GM21447 (cell line): ENCODE results near the gene WNT9A.

ENCODE experiments used
- ATAC-seq: cut with Tn5 transposase; IDR thresholded peaks from one replicate; pipeline ENCODE4 v1.9.1; 2021; ENCODE audit not compliant: unreplicated experiment

Gene WNT9A

DNA sequence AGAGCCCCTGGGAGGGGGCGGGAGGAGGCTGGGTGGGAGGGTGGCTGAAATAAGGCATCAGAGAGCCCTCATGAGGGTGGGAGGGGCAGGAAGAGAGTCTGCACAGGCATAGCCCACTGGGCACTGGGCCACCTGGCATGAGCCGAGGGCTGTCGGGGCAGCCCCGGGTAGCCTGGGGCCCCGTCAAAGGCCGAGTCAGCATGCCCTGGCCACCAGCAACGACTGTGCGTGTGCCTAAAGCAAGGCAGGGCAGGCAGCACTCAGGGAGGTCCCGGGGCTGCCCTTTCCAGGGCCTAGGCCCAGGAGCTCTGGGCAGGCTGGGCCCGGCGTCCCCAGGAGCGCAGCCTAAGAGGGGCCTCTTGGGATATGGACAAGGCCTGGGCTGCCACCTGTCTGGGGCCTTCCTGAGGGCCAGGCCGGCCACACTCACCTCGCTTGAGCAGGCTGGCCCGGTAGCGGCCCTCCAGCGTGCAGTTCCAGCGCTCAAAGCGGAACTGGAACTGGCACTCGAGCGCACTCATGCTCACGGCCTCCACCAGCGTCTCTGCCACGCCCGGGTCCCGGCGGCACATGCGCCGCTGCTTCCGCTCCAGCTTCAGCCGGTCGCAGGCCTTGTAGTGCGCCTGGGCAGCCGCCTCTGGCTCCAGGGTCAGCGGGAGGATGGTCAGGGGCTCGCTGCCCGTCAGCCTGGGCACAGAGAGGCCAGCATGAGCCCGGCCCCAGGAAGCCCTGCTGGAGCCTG is 22.7 kb downstream of the WNT9A start:
- ATAC-seq = no peak

DNA sequence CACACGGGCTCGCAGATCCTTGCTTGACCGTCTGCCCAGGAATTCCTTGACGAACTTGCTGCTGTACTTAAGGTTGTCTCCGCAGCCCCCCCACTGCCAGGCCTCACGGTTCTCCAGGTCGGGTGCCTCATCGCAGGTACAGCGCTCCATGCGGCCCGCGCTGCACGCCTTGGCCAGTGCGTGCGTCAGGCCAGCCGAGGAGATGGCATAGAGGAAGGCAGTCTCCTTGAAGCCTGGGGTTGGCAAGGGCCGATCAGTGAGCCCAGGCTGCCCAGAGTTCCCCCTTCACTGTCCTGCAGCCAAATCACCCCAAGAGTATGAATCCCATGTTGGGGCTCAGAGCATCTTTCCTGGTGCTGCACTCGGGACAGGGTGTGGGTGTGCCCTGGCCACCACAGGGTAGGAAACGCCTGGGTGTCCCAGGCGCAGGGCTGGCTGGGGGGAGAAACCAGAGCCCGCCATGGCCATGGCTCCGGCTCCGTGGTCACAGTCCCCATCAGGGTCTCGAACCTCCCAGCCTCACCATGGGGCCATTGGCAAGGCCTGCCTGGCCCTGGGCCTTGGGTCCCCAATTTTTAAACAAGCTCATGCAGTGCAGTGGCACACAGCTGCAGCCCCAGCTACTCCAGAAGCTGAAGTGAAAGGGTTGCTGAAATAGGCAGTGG is 23.4 kb downstream of the WNT9A start:
- ATAC-seq = no peak

DNA sequence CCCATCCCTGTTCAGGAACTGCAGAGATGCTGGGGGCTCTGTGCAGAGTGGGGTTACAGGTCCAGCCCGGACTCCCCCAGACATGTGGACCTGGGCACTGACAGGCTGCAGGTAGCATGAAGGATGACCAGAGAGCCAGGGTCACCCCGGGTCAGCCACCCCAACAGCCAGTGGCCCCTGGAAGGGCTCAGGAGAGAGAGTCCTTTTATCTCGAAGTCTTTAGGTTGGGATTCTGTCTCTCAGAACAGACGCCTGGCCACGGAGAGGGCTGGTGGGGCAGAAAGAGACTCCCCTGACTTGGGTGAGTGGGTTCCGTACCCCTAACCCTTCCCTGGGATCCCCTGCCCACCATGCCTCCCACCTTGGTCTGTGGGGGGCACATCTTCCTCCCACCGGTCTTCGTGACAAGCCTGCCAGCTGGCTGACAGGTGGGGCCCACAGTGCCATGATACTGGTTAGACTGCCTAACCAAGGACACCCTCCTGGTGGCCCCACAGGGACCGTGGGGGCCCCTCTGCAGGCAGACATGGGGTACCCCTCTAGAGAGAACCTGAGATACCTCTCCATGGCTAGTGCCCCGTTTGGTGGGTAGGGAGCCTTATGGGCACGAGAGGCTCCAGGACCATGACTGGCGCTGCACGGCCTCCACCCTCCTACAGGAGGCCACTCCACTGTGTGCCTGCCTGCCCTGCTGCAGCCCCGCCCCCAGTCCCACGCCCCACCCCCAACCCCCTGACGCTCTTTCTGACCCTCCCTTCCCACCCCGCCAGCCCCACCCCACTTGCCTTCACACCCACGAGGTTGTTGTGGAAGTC is 24.2 kb downstream of the WNT9A start:
- ATAC-seq = no peak

DNA sequence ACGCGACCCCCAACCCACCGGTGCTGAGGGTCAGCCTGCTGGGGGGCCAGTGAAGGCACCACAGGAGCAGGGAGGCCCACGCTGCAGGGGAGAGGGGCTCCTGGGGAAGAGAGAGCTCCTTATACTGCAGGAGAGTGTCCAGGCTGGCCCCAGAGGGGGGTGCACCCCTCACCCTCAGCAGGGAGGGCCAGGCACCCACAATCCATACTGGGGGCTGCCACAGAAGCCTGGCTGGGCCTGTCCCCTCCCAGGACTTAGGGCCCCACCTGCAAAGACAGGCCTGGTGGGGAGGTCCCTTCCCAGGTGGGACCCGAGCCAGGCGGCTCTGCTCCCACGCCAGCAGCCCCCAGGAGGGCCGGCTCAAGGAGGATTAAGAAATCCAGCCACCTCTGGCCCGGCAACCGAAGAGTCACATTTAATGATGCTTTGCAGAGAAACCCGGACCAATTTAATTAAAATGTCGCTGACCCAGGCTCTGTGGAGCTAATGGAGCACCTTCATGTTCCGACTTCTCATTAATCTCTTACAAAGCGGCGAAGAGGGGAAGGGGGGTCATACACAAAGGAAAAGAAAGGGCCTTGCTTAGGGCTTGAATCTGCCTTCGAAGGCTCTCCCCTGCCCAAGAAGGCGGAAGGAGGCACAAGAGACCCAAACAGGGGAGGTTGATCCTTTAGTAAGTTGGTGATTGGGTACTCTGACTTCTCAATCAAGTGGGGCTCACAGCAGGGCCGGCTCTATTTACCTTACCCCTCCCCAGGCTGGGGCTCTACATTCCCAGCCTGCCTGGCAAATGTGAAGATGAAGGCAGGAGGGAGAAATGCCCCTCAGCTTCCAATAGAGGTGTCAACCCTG is 25.0 kb downstream of the WNT9A start:
- no peak for ATAC-seq

DNA sequence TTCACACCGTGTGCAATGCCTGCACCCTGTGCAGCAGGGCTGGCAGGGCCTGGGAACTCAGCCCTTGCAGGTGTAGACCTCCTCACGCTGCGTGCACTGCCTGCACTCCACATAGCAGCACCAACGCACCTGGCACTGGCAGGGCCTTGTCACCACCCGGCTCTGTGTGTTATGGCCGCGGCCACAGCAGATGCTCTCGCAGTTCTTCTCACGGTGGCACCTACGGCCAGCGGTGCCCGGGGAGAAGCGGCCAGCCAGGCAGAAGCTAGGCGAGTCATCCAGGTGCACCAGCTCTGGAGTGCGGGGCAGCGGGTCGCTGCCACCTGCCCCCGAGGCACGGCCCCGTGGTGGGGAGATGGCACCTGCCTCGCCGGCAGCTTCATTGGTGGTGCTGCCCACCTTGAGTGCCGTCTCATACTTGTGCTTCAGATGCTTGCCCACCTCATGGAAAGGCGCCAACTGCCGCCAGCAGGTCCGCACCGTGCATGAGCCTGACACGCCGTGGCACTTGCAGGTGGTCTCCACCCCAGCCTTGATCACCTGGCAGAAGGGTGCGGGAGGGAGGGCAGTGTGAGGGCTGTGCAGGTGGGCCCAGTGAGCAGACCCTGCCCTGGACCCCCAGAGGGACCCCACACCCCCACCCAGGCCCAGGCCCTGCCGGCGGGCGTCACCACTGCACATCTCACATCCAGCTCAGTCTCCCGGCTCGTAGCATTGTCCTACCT is 26.1 kb downstream of the WNT9A start:
- no peak for ATAC-seq

DNA sequence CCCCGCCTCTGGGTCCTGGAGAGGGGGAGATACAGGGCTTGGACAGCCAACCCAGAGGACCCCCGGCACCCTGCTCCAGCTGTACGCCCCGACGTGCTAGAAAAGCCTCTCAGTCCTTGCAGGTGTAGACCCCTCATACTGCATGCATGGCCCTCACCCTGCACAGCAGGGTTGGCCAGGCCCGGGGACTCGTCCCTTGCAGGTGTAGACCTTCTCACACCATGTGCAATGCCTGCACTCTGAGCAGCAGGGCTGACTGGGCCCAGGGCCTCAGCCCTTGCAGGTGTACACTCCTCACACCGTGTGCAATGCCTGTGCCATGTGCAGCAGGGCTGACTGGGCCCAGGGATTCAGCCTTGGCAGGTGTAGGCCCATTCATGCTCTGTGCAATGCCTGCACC is 26.8 kb downstream of the WNT9A start:
- ATAC-seq = no peak

DNA sequence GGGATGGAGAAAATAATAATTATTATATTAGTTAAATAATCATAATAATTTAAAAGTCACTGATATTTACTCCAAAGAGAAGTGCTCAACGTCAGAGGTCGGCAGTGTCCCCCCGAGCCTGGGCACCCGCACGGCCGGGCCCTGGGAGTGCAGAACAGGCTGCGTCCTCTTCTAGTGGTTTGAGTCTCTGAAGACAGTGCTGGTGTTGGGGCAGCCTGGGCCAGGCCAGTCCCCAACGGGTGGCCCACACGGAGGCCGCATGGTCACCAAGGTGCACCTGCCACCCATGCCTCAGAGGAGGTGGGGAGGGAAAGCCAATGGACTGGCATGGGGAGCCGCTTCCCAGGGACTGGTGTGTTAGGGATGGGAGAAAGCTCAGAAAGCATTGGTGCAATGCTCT is 27.3 kb downstream of the WNT9A start:
- ATAC-seq = no peak

DNA sequence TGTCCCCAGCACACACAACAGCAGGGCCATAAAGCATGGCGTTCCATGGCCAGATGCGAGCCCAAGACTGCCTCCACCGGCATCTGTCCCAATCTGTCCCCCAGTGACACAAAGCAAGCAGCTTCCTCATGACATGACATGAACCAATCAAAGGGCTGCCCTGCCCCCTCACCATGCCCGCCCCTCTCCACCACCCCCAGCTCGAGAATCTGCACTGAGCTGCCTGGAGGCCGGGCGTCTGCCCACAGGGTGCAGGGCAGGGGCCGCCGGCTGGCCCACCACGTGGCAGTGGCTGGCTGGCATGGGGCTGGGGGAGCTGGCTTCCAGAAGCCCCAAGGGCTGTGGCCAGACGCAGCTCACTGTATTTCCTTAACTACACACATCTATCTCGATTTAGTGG is 27.8 kb downstream of the WNT9A start:
- no peak for ATAC-seq

DNA sequence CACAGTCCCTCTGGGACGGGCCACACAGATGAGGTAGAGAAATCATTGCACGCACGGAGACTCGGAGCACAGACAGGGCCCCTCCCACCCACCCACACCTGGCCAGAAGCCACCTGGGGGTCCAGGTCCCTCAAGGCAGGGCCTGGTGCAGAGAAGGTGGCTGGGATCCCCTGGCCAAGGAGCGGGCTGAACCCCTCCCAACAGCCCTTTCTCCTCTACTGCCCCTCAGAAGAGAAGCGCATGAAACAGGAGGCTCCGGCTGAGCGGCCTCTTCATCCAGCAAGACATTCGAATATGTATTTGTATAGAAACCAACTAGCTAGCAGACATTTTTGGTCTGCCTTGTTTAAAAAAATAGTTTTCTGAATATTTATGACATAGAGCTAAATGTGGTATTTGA is 29.0 kb downstream of the WNT9A start:
- no peak for ATAC-seq

DNA sequence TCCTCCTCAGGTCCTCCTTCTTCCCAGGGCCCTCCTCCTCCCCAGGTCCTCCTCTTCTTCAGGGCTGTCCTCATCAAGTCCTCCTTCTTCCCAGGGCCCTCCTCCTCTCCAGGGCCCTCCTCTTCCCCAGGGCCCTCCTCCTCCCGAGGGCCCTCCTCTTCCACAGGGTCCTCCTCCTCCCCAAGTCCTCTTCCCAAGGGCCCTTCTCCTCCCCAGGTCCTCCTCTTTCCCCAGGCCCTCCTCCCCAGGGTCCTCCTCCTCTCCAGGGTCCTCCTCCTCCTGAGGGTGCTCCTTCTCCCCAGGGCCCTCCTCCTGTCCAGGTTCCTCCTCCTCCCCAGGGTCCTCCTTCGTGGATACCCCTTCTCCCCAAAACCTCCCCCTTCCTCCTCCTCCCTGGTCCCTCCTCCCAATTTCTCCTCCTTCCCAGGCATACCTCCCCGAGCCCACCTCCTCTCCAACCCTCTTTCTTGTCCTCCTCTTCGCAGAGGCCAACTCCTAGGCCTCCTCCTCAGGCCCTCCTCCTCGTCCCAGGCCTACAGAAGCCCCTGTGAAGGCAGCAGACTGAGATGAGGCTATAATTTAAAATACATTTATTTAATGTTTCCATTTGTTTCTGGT is 29.5 kb downstream of the WNT9A start:
- no peak for ATAC-seq

DNA sequence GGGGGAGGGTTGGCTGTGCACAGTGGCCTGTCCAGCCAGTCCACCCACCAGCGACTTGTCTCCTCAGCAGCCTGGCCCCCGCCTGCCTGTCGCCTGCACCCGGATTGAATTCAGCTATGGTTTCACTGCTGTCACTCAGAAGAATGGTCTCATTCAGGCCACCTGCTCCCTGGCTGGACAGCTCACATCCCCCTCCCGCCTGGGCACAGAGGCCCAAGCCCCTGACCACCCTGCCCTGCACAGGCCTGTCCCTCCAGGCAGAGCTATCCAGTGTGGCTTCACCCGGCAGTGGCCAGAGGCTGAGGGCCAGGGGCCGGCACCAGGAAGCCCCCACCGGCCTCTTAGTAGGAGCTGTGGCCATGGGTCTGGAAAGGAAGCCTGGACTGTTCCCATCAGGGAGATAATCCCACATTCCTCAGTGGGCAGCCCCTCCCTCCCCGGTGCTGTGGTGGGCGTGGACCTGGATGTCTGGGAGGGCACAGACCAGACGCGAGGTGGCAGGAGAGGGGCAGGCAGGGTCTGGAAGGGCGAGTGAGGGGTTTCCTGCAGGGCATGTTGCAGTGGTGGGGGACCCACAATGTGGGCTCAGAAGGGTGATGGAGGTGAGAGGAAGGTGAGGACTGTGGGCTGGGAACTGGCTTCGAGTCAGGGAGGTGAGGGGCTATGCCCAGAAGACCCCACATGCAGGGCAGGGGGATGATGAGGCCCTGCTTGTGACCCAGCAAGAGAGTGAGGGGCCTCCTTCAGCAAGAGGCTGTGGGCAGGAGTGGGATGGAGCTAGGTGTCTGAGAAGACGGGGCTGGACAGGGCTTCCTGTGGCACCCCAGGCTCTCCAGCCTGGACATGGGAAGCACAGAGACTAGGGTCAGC is 30.4 kb downstream of the WNT9A start:
- no peak for ATAC-seq

DNA sequence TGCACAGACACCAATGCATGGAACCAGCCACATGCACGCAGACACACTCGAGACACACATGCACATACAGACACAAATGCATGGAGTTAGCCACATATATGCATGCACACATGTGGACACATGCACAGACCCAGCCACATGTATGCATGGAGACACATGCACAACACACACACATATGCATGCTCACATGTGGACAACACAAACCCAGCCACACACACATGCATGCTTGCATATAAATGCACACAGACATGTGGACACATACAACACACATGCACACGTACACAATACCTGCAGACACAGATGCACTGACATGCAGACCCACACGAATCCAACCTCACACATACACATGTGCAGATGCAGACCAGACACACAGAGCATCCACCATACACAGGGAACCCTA is 31.1 kb downstream of the WNT9A start:
- ATAC-seq = no peak

DNA sequence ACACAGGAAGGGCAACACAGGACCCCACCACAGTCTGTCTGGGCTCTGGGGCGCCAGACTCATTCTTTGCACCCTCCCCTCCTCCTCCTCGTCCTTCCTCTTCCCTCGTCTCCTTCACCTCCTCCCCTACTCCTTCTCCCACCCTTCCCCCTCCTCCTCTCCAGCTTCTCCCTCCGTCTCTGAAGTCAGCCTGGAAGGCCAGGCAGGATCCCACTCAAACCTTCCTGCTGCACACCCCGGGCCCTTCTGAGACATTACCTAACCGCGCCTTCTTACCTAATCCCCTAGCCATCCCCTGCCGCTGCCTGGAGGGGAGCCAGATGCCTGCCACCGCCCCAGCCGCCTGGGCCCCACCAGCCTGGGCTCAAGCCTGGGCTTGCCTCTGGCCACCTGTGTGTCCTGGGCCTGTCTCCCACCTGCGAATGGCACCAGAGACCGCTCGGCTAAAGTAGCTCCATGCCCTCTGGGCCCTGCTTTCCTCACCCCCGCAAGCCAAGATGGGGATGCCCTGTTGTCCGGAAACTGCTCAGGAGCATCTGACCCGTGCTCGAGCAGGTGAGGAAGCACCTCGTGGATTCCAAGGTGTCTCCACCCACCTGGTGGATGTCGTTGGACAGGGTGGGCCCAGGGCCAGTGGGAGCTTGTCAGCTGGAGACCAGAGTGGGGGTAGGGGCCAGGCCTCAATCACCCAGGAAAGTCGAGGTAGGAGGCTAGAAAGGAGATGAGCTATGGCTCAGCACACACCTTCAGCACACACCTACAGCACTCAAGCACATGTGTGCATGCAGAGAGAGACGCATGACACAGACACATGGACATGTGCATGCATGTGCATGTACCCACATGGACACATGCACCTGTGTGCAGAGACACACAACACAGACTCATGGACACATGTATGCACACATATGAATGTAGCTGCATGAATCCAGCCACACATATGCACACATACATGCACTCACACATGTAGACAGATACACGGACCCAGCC is 31.9 kb downstream of the WNT9A start:
- no peak for ATAC-seq

DNA sequence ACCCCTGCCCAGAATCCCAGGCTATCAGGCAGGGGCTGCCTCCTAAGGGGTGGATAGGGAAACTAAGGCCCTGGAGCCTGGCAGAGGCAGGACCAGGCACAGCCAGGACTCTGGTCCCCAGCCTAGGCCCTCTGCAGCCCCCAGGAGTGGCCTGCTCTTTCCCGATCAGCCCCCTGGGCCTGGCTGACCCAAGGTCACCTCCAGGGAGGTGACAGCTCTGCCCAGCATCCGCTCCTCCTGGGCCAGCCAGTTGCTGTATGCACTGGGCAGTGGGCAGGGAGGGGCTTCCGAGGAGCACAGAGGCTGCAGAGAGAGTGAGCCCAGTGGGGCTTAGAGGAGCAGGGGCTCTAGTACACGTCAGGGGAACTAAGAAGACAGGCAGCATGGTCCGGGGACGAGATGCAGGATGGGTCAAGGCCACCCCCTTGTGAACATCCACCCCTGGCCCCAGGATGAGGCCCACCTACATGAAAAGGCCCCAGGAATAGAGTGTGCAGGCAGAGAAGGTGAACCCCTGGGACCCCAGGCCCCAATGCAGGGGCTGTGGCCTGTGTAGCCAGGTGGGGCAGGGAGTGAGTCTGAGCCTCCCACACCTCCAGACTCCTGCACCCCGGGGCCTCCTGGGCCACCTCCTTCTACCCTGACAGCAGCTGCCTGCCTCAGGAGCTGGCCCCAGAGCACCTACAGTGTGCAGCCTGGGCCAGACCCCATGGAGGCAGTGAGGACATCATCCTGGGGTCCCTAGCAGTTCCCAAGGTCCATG is 32.8 kb downstream of the WNT9A start:
- no peak for ATAC-seq

DNA sequence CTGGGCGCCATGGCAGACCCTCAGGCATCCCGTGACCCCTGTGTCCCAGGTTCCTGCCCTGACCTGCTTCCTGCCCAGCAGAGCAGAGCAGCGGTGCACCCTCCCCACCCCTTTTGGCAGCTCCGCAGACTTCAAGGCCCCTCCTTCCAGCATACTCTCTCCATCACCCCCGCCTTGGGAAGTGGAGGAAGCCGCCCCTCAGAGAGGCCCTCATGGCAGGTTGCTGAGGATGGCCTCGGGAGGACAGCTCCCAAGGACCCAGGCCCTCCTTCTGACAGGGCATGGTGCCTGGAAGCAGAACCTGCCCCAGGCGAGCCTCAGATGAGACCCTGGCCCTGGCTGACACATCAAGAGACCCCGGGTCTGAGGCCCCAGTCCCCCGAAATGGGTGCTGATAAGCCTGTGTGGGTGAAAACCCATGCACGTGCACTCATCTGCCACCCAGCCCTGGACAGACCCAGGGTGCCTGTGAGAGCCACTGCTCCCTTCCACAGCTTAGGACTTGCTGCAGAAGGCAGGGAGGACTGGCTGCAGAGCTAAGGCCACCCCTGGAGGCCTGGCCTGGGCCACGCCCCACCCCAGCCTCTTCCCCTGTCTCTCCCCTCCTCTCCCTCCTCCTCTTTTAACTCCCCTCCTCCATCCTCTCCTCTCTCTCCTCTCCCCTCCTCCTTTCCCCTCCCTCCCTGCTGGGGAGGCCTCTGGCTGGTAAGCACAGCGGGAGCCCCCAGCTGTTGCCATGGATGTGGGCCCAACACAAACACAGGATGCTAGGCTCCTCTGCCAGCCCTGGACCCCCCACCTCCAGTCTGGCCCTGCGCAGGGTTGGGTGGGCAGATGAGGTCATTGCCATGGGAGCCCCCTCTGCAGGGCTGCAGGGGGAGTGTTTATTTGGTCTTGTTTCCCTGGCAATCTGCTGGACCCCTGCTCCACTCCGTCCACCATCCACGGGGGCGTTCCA is 33.7 kb downstream of the WNT9A start:
- ATAC-seq = no peak

DNA sequence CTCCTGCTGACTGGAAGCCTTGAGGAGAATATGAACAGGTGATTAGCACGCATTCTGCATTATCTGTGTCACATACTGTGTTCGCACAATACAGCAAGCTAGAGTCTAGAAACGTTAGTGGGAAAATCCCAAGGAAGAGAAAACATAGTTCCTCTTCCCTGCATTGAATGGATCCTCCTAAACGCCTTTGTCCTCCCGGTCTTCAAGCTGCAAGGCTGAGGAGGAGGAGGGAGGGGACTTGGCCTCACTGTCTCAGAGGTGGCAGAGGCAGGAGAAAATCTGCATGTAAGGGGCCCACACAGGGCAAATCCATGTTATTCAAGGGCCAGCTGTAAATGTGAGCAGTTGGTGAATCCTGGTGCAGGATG is 34.4 kb downstream of the WNT9A start:
- no peak for ATAC-seq
